ENCODE results near the gene KREMEN1. TPM values are rescaled to one million over a fixed set of nuclear protein-coding genes. Genes with fewer than 3 reads are reported as not detected.

KREMEN1 gene
- polyA plus RNA-seq, 1 donor = 26.3 TPM

DNA sequence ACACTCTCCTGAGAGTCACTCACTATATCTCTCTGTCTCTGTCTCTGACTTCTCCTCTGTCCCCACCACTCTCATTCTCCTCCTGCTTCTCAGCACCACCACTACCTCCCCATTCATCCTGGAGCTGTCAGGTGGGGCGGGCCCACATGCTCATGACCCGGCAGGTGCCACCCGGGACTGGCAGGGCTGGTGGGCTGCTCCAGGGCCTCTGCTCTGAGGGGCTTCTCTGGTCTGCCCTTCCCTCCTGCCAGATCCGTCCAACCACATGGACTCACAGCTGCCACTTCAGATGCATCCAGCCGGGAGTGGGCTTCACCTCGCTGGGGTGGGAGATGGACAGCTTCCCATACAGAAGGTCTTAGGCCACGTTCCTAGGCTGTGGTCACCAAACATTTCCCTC lies 128.1 kb downstream of the KREMEN1 start:
- Histone ChIP-seq H3K4me3 (ENCODE audit: low read length) (no peak overlapping the region), H3K27me3 (ENCODE audit: control insufficient read depth, insufficient read depth, low read length) (no peaks in the 10 kb centered on the region), H3K36me3 (ENCODE audit: control insufficient read depth, insufficient read depth, low read length) (no peaks in the 10 kb centered on the region), H3K9me3 (ENCODE audit: control insufficient read depth, low read depth, low read length) (no peaks in the 10 kb centered on the region), H3K4me1 (ENCODE audit: control insufficient read depth, insufficient read depth, low read length) (peaks cover 15% of the 10 kb centered on the region), H3K27ac (ENCODE audit: low read length) (no peak overlapping the region)
- 100% methylated on average over 1 of the region's 7 CpGs for whole genome bisulfite sequencing (ENCODE audit: insufficient coverage, low lambda C conversion rate)
- no peak for DNase-seq

- H3K4me1 ChIP-seq (ENCODE audit: control insufficient read depth, insufficient read depth, low read length) = peaks cover 15% of the 10 kb centered on the region
- H3K9me3 ChIP-seq (ENCODE audit: control insufficient read depth, low read depth, low read length) = no peaks in the 10 kb centered on the region
- DNase-seq = no peak
- no CpG with 5 or more reads among the region's 7 CpGs for WGBS (ENCODE audit: insufficient coverage, low lambda C conversion rate)
- no peaks in the 10 kb centered on the region for H3K27me3 ChIP-seq (ENCODE audit: control insufficient read depth, insufficient read depth, low read length)
- peak overlapping the region; percentile 57 for H3K27ac ChIP-seq (ENCODE audit: low read length)
- H3K36me3 ChIP-seq (ENCODE audit: control insufficient read depth, insufficient read depth, low read length) = no peaks in the 10 kb centered on the region
- no peak overlapping the region for H3K4me3 ChIP-seq (ENCODE audit: low read length)
Observed at GRCh38 chr22:29201782-29202181, 128.9 kb downstream of the KREMEN1 start.

- H3K9me3 ChIP-seq (ENCODE audit: control insufficient read depth, low read depth, low read length) = no peaks in the 10 kb centered on the region
- H3K27me3 ChIP-seq (ENCODE audit: control insufficient read depth, insufficient read depth, low read length) = no peaks in the 10 kb centered on the region
- peak overlapping the region; percentile 57 for H3K27ac ChIP-seq (ENCODE audit: low read length)
- no peak overlapping the region for H3K4me3 ChIP-seq (ENCODE audit: low read length)
- peak; percentile 56 to 73 for DNase-seq
- peaks cover 17% of the 10 kb centered on the region for H3K4me1 ChIP-seq (ENCODE audit: control insufficient read depth, insufficient read depth, low read length)
- H3K36me3 ChIP-seq (ENCODE audit: control insufficient read depth, insufficient read depth, low read length) = no peaks in the 10 kb centered on the region
- no CpG with 5 or more reads among the region's 24 CpGs for WGBS (ENCODE audit: insufficient coverage, low lambda C conversion rate)
Observed at GRCh38 chr22:29202212-29203192, 129.7 kb downstream of the KREMEN1 start.

DNA sequence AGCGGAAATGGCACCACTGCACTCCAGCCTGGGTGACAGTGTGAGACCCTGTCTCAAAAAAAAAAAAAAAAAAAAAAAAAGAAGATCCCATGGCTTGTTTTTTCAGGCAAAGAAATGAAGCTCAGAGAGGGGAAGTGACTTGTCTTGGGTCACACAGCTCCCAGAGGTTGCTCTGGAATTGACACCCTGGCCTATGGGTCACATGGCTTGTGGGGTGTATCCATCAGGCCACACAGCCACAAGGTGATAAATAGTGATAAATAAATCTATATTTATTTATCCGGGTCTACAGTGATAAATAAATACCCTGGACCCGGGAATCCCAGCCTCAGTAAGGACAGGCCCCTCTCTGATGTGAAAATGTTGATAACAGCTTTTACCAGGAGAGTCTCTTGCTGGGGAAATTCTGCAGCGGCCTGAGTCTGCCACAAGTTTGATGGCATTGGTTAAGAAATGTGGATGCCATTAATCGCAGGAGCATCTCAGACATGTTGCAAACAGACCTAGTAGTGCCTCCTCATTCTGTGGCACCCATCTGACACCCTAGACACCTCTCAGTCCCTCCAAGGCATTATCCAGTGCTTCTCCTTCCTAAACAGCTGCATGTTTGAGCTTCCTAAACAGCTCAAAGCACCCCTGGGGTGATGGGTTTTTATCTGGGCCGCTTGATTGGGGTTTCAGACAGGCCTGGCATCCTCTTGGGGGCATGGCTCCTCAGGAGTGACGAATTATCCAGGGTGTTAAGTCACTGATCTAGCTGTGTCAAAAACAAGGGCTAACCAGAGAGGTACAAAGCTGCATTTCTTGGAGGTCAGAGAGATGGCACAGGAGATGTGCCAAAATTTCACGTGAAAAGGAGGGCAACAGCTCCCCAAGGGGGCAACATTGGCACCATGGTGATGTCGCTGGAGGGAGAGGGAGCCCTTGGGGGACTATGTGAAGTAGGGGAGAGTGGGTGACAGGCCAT lies 130.9 kb downstream of the KREMEN1 start:
- DNase-seq = no peak
- Histone ChIP-seq H3K4me3 (ENCODE audit: low read length) (no peak overlapping the region), H3K27me3 (ENCODE audit: control insufficient read depth, insufficient read depth, low read length) (no peaks in the 10 kb centered on the region), H3K9me3 (ENCODE audit: control insufficient read depth, low read depth, low read length) (no peaks in the 10 kb centered on the region), H3K36me3 (ENCODE audit: control insufficient read depth, insufficient read depth, low read length) (no peaks in the 10 kb centered on the region), H3K27ac (ENCODE audit: low read length) (no peak overlapping the region), H3K4me1 (ENCODE audit: control insufficient read depth, insufficient read depth, low read length) (peaks cover 29% of the 10 kb centered on the region)
- WGBS (ENCODE audit: insufficient coverage, low lambda C conversion rate) = 100% methylated on average over 1 of the region's 9 CpGs

- Histone ChIP-seq H3K27me3 (ENCODE audit: control insufficient read depth, insufficient read depth, low read length) (no peaks in the 10 kb centered on the region), H3K27ac (ENCODE audit: low read length) (peak overlapping the region; percentile 19), H3K36me3 (ENCODE audit: control insufficient read depth, insufficient read depth, low read length) (no peaks in the 10 kb centered on the region), H3K4me1 (ENCODE audit: control insufficient read depth, insufficient read depth, low read length) (peaks cover 37% of the 10 kb centered on the region), H3K9me3 (ENCODE audit: control insufficient read depth, low read depth, low read length) (no peaks in the 10 kb centered on the region), H3K4me3 (ENCODE audit: low read length) (no peak overlapping the region)
- DNase-seq = no peak
- WGBS (ENCODE audit: insufficient coverage, low lambda C conversion rate) = no CpG with 5 or more reads among the region's 8 CpGs
Observed at GRCh38 chr22:29204455-29205183, 131.8 kb downstream of the KREMEN1 start.

DNA sequence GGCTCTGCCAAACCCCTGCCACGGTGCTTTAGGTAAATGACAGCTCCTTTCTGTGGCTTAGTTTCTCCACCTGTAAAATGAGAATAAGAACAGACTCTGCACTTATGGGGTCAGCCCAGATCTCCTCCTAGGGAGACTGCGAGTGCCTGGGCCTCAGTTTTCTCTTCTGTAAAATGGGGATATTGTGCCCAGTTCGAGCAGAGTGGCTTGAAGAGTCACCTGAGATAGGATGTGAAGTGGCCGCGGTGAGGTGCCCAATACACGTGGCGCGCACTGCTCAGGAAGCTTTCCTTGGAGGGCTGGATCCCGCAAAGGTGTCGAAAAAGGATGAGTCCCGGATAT lies 132.4 kb downstream of the KREMEN1 start:
- Histone ChIP-seq H3K4me1 (ENCODE audit: control insufficient read depth, insufficient read depth, low read length) (peaks cover 41% of the 10 kb centered on the region), H3K27ac (ENCODE audit: low read length) (peak overlapping the region; percentile 19)

DNA sequence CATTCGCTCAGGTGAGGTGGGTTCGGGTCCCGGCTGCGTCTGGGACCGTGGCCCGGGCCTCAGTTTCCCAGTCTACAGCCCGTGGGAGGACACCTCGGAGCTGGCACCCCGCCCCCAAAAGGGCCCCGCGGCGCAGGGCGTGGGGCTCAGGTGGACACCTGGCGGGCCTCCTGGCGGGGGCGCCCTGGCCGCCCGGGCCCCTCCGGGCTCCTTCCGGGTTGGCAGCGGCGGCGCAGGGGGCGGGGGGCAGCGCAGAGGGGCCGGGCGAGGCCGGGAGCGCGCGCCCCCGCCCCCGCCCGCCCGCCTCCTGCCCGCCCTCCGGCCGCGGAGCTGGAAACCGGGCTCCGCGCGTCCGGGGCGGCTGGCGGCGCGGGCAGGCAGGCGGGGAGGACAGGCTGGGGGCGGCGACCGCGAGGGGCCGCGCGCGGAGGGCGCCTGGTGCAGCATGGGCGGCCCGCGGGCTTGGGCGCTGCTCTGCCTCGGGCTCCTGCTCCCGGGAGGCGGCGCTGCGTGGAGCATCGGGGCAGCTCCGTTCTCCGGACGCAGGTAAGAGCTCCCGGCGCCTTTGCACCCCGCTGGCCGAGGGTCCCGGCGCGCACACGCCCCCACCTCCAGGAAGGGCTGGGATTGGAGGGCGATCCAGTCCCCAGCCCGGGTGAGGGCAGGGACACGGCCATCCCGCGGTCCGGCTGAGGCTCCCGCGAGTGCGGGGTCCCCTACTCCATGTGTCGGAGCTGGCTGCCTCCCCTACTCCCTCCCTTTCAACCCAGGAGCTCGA lies 132.9 kb downstream of the KREMEN1 start, which contains the start of gene EMID1:
TSS of gene EMID1 (plus strand) at position 303 of the 778 bp plus-strand sequence. CDS start at position 446, 143 bp downstream.
- H3K9me3 ChIP-seq (ENCODE audit: control insufficient read depth, low read depth, low read length) = no peaks in the 10 kb centered on the region
- DNase-seq = peak; percentile 54 to 71
- WGBS (ENCODE audit: insufficient coverage, low lambda C conversion rate) = no CpG with 5 or more reads among the region's 90 CpGs

More for the DNA sequence above, 132.4 kb downstream of the KREMEN1 start:
- no peaks in the 10 kb centered on the region for H3K9me3 ChIP-seq (ENCODE audit: control insufficient read depth, low read depth, low read length)
- peak overlapping the region; percentile 47 for H3K4me3 ChIP-seq (ENCODE audit: low read length)
- DNase-seq = no peak
- no peaks in the 10 kb centered on the region for H3K27me3 ChIP-seq (ENCODE audit: control insufficient read depth, insufficient read depth, low read length)
- no CpG with 5 or more reads among the region's 11 CpGs for whole genome bisulfite sequencing (ENCODE audit: insufficient coverage, low lambda C conversion rate)
- H3K36me3 ChIP-seq (ENCODE audit: control insufficient read depth, insufficient read depth, low read length) = no peaks in the 10 kb centered on the region

DNA sequence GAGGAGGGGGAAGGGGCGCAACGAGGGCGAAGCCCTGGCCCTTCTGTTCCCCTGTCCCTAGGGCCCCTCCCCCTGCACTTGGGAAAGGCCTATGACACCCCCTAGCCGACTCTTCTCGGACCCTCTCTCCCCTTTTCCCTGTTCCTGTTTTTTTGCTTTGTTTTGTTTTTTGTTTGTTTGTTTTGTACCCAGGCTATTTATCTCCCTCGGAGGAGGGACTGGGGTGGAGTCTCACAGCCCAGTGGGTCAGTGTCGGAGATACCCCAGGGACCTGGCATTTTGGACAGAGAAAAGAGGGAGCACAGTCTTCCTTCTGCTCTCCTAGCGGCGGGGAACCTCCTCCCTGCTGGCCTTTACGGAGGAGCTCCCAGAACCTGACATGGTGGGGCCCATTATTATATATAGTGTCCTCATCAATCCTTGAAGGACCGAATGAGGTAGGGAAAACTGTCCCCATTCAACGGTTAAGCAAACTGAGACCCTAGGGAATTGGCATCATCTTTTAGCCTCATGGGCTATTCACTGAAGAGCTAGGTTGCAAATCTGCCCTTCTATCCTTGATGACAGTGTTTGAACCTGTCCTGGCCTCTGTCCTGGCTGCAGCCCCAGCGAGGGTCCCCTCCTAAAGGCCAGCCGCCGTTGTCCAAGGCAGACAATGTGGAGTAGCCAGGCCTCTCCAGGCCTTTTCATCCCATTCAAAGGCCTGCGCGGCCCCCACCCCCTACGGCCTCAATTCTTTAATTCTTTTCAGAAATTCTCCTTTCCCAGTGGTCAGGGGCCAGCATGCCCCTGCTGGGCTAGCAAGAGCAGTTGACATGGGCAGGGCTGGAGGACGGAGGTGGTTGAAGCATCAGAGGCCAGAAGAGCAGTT lies 133.8 kb downstream of the KREMEN1 start:
- peaks cover 41% of the 10 kb centered on the region for H3K4me1 ChIP-seq (ENCODE audit: control insufficient read depth, insufficient read depth, low read length)
- no peaks in the 10 kb centered on the region for H3K9me3 ChIP-seq (ENCODE audit: control insufficient read depth, low read depth, low read length)
- no peaks in the 10 kb centered on the region for H3K36me3 ChIP-seq (ENCODE audit: control insufficient read depth, insufficient read depth, low read length)
- DNase-seq = no peak
- peak overlapping the region; percentile 77 for H3K27ac ChIP-seq (ENCODE audit: low read length)
- H3K4me3 ChIP-seq (ENCODE audit: low read length) = peak overlapping the region; percentile 96
- 0% methylated on average over 2 of the region's 19 CpGs for WGBS (ENCODE audit: insufficient coverage, low lambda C conversion rate)
- H3K27me3 ChIP-seq (ENCODE audit: control insufficient read depth, insufficient read depth, low read length) = no peaks in the 10 kb centered on the region

More for the DNA sequence above, 132.9 kb downstream of the KREMEN1 start, which contains the start of gene EMID1:
- H3K4me3 ChIP-seq (ENCODE audit: low read length) = peak within 1 kb of the TSS; percentile 96
- H3K27ac ChIP-seq (ENCODE audit: low read length) = peak within 1 kb of the TSS; percentile 77
- H3K27me3 ChIP-seq (ENCODE audit: control insufficient read depth, insufficient read depth, low read length) = no peaks in the 10 kb centered on the region
- no peaks in the 10 kb centered on the region for H3K36me3 ChIP-seq (ENCODE audit: control insufficient read depth, insufficient read depth, low read length)
- peaks cover 41% of the 10 kb centered on the region for H3K4me1 ChIP-seq (ENCODE audit: control insufficient read depth, insufficient read depth, low read length)

DNA sequence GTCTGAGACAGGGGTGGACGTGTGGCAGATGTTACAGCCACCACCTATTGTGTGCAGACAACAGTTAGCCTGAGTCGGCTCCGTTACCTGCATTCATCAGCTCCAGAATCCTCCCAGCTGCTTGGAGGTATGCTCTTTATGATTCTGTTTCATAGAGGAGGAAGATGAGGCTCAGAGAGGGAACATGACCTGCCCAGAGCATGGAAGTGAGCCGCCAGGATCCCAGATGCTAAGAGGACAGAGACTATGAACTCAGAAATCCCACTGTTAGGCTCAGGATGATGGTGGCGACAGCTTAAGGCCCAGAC lies 134.4 kb downstream of the KREMEN1 start:
- H3K4me1 ChIP-seq (ENCODE audit: control insufficient read depth, insufficient read depth, low read length) = peaks cover 35% of the 10 kb centered on the region
- H3K9me3 ChIP-seq (ENCODE audit: control insufficient read depth, low read depth, low read length) = no peaks in the 10 kb centered on the region
- no peak for DNase-seq
- H3K36me3 ChIP-seq (ENCODE audit: control insufficient read depth, insufficient read depth, low read length) = peaks cover under 1% of the 10 kb centered on the region
- no CpG with 5 or more reads among the region's 5 CpGs for WGBS (ENCODE audit: insufficient coverage, low lambda C conversion rate)
- H3K4me3 ChIP-seq (ENCODE audit: low read length) = peak overlapping the region; percentile 96
- no peaks in the 10 kb centered on the region for H3K27me3 ChIP-seq (ENCODE audit: control insufficient read depth, insufficient read depth, low read length)
- peak overlapping the region; percentile 74 for H3K27ac ChIP-seq (ENCODE audit: low read length)
